CD4-positive, alpha-beta T cell (primary cell): ENCODE data around the gene SUSD2. TPM values are rescaled to one million over a fixed set of nuclear protein-coding genes. Genes with fewer than 3 reads are reported as not detected.
"Not testable (repeated sequence)": the region's sequence is repeated elsewhere in the genome, so short reads cannot be mapped to it uniquely, and the experiment has no call there.

ENCODE experiments used
- ATAC-seq: fragments of 200-7000 bp; cut with Tn5 transposase; one replicate; pipeline ENCODE4 v1.10.0; 2022; ENCODE audit warnings: mild to moderate bottlenecking; ENCODE audit not compliant: poor library complexity
- CTCF ChIA-PET: fragments of 350-600 bp; sonication (Branson Sonifier 250); formaldehyde crosslinking; loops from one replicate; lab custom pipeline; 2021; ENCODE audit warnings: antibody characterized with exemption, inconsistent platforms; lab: Charles Lee
- POLR2A ChIA-PET: fragments of 350-600 bp; sonication (Branson Sonifier 250); formaldehyde crosslinking; loops from one replicate; lab custom pipeline; 2021; ENCODE audit warnings: antibody characterized with exemption, inconsistent platforms; lab: Charles Lee
- DNase-seq, 14 experiments: peaks; one replicate each; pipeline ENCODE4 v3.0.0-alpha.2; 2013 to 2020; ENCODE audit warnings: mixed read lengths in 2 of 14
- H3K27ac ChIP-seq, 2 donors: one replicate each; pipeline versions ENCODE4 v1.5.1 to v1.7.0; 2013; ENCODE audit warnings: low read length in 2 of 2, low read depth in 1 of 2, mild to moderate bottlenecking in 1 of 2
- H3K27me3 ChIP-seq, 2 experiments: 1 replicate in 1 of 2; 2 replicates in 1 of 2; pipeline versions ENCODE4 v1.6.1 to v1.7.0; 2013; ENCODE audit warnings: low read length in 2 of 2, control low read depth in 1 of 2, mild to moderate bottlenecking in 1 of 2, moderate library complexity in 1 of 2; ENCODE audit not compliant: insufficient read depth in 2 of 2, control insufficient read depth in 1 of 2
- H3K36me3 ChIP-seq: one replicate; pipeline ENCODE4 v1.6.1; 2013; ENCODE audit warnings: low read length, control low read depth; ENCODE audit not compliant: insufficient read depth
- H3K4me1 ChIP-seq: one replicate; pipeline ENCODE4 v1.6.1; 2013; ENCODE audit warnings: low read length, control low read depth; ENCODE audit not compliant: insufficient read depth
- H3K4me3 ChIP-seq: one replicate; pipeline ENCODE4 v1.5.1; 2013; ENCODE audit warnings: mild to moderate bottlenecking, low read length, moderate library complexity
- H3K9me3 ChIP-seq, 2 experiments: 1 replicate in 1 of 2; 2 replicates in 1 of 2; pipeline versions ENCODE4 v1.6.1 to v1.7.0; 2013; ENCODE audit warnings: low read length in 2 of 2, mild to moderate bottlenecking in 2 of 2, control low read depth in 1 of 2, moderate library complexity in 1 of 2; ENCODE audit not compliant: control insufficient read depth in 1 of 2, insufficient read depth in 1 of 2
- H3K27ac Mint-ChIP-seq: one replicate; pipeline ENCODE4 v1.8.0; 2020; ENCODE audit warnings: mixed read lengths
- H3K27me3 Mint-ChIP-seq: one replicate; pipeline ENCODE4 v1.8.0; 2021; ENCODE audit warnings: mixed read lengths
- H3K36me3 Mint-ChIP-seq: one replicate; pipeline ENCODE4 v1.8.0; 2021; ENCODE audit warnings: low read depth, mixed read lengths
- H3K4me1 Mint-ChIP-seq: one replicate; pipeline ENCODE4 v1.8.0; 2021; ENCODE audit warnings: low read depth, mixed read lengths
- H3K4me3 Mint-ChIP-seq: one replicate; pipeline ENCODE4 v1.8.0; 2020; ENCODE audit warnings: mild to moderate bottlenecking, mixed read lengths
- H3K9me3 Mint-ChIP-seq: one replicate; pipeline ENCODE4 v1.8.0; 2020; ENCODE audit warnings: mixed read lengths
- CTCF ChIP-seq: fragments of 200-600 bp; IDR thresholded peaks from one replicate; pipeline ENCODE4 v1.8.0; 2022; ENCODE audit warnings: antibody characterized with exemption, mild to moderate bottlenecking
- intact Hi-C, 2 experiments: fragments of 100-400 bp; cut with DNase I in 1 of 2; cut with micrococcal nuclease in 1 of 2; formaldehyde crosslinking; loops; one replicate each; pipeline versions ENCODE4 v1.15.1 to v1.9.0; 2023 to 2025; cut with DNase I, micrococcal nuclease
- total RNA-seq, 174 experiments: library from RNA in 2 of 174; stranded (reverse) in 2 of 174; gene quantifications; one replicate each; pipeline ENCODE4 v1.2.3 and lab custom pipeline; 2021 to 2026

The SUSD2 gene
- total RNA-seq, 2 experiments from 2014 or later = 0.80 to 1.5 TPM

- POLR2A ChIA-PET = no interaction called here
- DNase-seq = no peak
- CTCF ChIA-PET = interaction anchor here (0.7 kb wide), 1 partner anchor 1661 kb away, joined by 5 read pairs; no protein-coding TSS in a partner anchor
These were observed 17.4 kb downstream of the SUSD2 start for GRCh38 chr22:24198682-24199052.

GRCh38 chr22:24200619-24201212 lies 19.4 kb downstream of the SUSD2 start:
- ChIA-PET CTCF (no interaction called here), POLR2A (no interaction called here)
- Histone ChIP-seq H3K4me1 (peaks cover 6% of the 10 kb centered on the region), H3K27me3 (no peaks in the 10 kb centered on the region), H3K27ac (no peak overlapping the region), H3K36me3 (no peaks in the 10 kb centered on the region), H3K4me3 (no peak overlapping the region), H3K9me3 (no peaks in the 10 kb centered on the region)
- DNase-seq = no peak
- no peak for TF ChIP-seq CTCF
- Mint-ChIP-seq H3K4me3 (no peak overlapping the region), H3K27ac (no peak overlapping the region), H3K4me1 (no peaks in the 10 kb centered on the region), H3K27me3 (no peaks in the 10 kb centered on the region), H3K36me3 (no peaks in the 10 kb centered on the region), H3K9me3 (no peaks in the 10 kb centered on the region)
- intact Hi-C loops = no loop called here
- no peak for ATAC-seq

More at GRCh38 chr22:24198682-24199052, 17.4 kb downstream of the SUSD2 start:
- peaks cover 6% of the 10 kb centered on the region for H3K4me1 ChIP-seq
- H3K27me3 ChIP-seq = no peaks in the 10 kb centered on the region
- intact Hi-C loops = loop anchor here in 1 of 2 experiments (10.0 kb wide), 1 partner anchor 326 kb away; no protein-coding TSS in a partner anchor
- Mint-ChIP-seq H3K4me3 (no peak overlapping the region), H3K27me3 (no peaks in the 10 kb centered on the region), H3K4me1 (no peaks in the 10 kb centered on the region), H3K36me3 (no peaks in the 10 kb centered on the region), H3K27ac (no peak overlapping the region), H3K9me3 (no peaks in the 10 kb centered on the region)
- H3K36me3 ChIP-seq = no peaks in the 10 kb centered on the region
- no peak overlapping the region for H3K4me3 ChIP-seq
- ATAC-seq = no peak
- no peaks in the 10 kb centered on the region for H3K9me3 ChIP-seq
- no peak overlapping the region for H3K27ac ChIP-seq
- no peak for TF ChIP-seq CTCF

GRCh38 chr22:24201681-24202614 lies 20.7 kb downstream of the SUSD2 start:
- DNase-seq (no peak), ATAC-seq (no peak)
- no peaks in the 10 kb centered on the region for H3K27me3 ChIP-seq
- ChIA-PET POLR2A (no interaction called here), CTCF (no interaction called here)
- no peaks in the 10 kb centered on the region for H3K36me3 ChIP-seq
- Mint-ChIP-seq H3K9me3 (no peaks in the 10 kb centered on the region), H3K36me3 (no peaks in the 10 kb centered on the region), H3K4me3 (no peak overlapping the region), H3K4me1 (peaks cover 4% of the 10 kb centered on the region), H3K27ac (no peak overlapping the region), H3K27me3 (no peaks in the 10 kb centered on the region)
- H3K4me1 ChIP-seq = peaks cover 8% of the 10 kb centered on the region
- H3K27ac ChIP-seq = no peak overlapping the region
- no peak for TF ChIP-seq CTCF
- H3K9me3 ChIP-seq = no peaks in the 10 kb centered on the region
- H3K4me3 ChIP-seq = no peak overlapping the region
- intact Hi-C loops = no loop called here

GRCh38 chr22:24203856-24204255 lies 22.6 kb downstream of the SUSD2 start:
- H3K4me1 ChIP-seq = peaks cover 15% of the 10 kb centered on the region
- H3K36me3 ChIP-seq, H3K9me3 ChIP-seq, DNase-seq, POLR2A ChIA-PET, intact Hi-C loops, H3K27me3 Mint-ChIP-seq, H3K9me3 Mint-ChIP-seq, ATAC-seq, H3K36me3 Mint-ChIP-seq, H3K27ac ChIP-seq, H3K4me3 Mint-ChIP-seq, CTCF ChIA-PET, H3K27ac Mint-ChIP-seq, H3K4me3 ChIP-seq, H3K27me3 ChIP-seq: not testable (repeated sequence)
- peaks cover 18% of the 10 kb centered on the region for H3K4me1 Mint-ChIP-seq
